GM19099 (cell line): Measurements from ENCODE around the gene EXOSC9.

Experiments
- POLR2A ChIP-seq: IDR thresholded peaks from 3 replicates; pipeline ENCODE4 v1.6.1; 2011; ENCODE audit warnings: low read depth; ENCODE audit not compliant: insufficient read length; ENCODE audit errors: extremely low read depth

The EXOSC9 gene

DNA sequence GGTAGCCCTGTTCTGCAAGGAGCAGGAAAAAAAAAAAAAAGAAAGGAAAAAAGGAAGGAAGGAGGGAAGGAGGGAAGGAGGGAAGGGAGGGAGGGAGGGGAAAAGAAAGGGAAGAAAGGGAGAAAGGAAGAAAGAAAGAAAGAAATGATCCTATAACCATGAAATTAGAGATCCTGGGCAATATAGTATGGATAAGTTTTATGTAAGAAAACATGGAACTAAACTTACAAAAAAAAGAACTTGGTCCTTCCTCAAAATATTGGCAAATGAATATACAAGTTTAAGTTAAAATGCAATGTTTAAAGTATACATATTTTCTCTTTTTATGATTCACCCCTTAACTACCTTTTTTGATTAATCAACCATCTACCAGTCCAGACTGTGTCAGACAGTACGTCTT is 50.2 kb downstream of the EXOSC9 start:
- TF ChIP-seq POLR2A: no peak

DNA sequence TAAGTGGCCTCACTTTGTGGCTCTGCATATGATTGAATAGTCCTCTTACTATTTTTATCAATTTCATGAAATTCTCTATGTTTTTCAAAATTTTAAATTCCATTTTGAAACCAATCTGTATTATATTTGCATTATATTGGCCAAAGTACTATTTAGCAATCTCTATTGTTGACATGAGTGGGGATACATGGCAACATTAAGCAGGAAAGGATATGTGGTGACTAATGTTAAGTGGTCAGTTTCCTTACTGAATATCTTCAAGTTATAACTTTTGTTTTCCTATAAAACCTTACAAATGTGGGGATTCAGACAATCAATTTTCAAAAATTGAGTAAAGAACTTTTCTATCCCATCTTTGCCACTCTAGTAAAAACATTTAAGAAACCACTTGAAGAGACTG is 59.0 kb downstream of the EXOSC9 start:
- TF ChIP-seq POLR2A: no peak

DNA sequence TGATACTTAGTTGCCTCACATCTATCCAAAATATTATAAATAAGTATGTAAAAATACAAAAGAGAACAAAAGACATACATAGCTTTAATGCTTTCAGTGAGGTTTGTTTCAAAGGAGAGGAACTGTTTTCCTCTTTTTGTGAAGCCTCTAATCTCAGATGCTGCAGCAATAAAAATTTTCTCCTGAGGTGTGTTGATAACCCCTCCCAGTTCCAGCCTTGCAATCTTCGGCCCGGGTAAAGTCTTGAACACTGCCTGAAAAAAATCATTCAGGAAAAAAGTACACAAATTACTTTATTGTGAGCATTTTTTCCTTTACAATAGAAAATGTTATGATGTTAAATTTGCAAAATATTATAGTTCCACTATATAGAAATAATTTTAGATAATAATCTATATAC is 60.3 kb downstream of the EXOSC9 start:
- no peak for TF ChIP-seq POLR2A

DNA sequence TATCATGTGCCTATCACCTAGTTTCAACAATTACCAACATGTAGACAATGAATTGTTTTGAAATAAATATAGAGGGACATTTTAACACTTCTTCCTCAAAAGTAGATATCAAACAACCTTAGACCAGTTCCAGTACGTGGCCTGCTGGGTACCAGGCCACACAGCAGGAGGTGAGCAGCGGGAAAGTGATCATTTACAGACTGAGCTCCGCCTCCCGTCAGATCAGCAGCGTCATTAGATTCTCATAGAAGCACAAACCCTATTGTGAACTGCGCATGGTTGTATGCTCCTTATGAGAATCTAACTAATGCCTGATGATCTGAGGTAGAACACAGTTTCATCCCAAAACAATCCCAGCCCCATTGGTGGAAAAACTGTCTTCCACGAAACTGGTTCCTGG is 62.7 kb downstream of the EXOSC9 start:
- TF ChIP-seq POLR2A: no peak
